Keratinocyte (primary cell): Measurements from ENCODE around the gene EPAS1. TPM values are rescaled to one million over a fixed set of nuclear protein-coding genes. Genes with fewer than 3 reads are reported as not detected.

Experiments used
- DNase-seq: peaks from one replicate; pipeline ENCODE4 v3.0.0-alpha.2; 2011; ENCODE audit warnings: low read depth, missing footprints, low spot score
- FAIRE-seq: peaks from 2 replicates; lab custom pipeline; 2011; peaks lifted over from hg19 to GRCh38; lab: Jason Lieb, UNC
- H2AFZ ChIP-seq: 2 replicates; pipeline ENCODE4 v1.6.0; 2012; ENCODE audit warnings: low read length, control low read depth, inconsistent platforms; ENCODE audit not compliant: control insufficient read depth
- H3K27ac ChIP-seq: 2 replicates; pipeline ENCODE4 v1.5.1; 2011; ENCODE audit warnings: low read length; ENCODE audit not compliant: control insufficient read depth, insufficient read depth
- H3K27me3 ChIP-seq: 3 replicates; pipeline ENCODE4 v1.6.0; 2011; ENCODE audit warnings: low read length; ENCODE audit not compliant: control insufficient read depth, insufficient read depth; ENCODE audit errors: extremely low read depth
- H3K36me3 ChIP-seq, 2 experiments: 2 replicates in 1 of 2; 3 replicates in 1 of 2; pipeline ENCODE4 v1.5.1; 2011; ENCODE audit warnings: low read length in 2 of 2, mild to moderate bottlenecking in 1 of 2; ENCODE audit not compliant: control insufficient read depth in 2 of 2, insufficient read depth in 2 of 2; ENCODE audit errors: extremely low read depth in 1 of 2
- H3K4me1 ChIP-seq: 3 replicates; pipeline ENCODE4 v1.5.1; 2011; ENCODE audit warnings: low read length; ENCODE audit not compliant: control insufficient read depth, insufficient read depth; ENCODE audit errors: extremely low read depth
- H3K4me2 ChIP-seq: 3 replicates; pipeline ENCODE4 v1.6.0; 2011; ENCODE audit warnings: low read depth, low read length; ENCODE audit not compliant: control insufficient read depth, insufficient read depth; ENCODE audit errors: extremely low read depth
- H3K4me3 ChIP-seq, 3 experiments: fragments of 200-600 bp in 1 of 3; sonication (generic) in 1 of 3; 2 replicates in 2 of 3; 3 replicates in 1 of 3; pipeline ENCODE4 v1.5.1; 2011 to 2016; ENCODE audit warnings: low read length in 3 of 3, mild to moderate bottlenecking in 3 of 3, control low read depth in 2 of 3, inconsistent platforms in 1 of 3, low read depth in 1 of 3, mixed read lengths in 1 of 3, mixed run types in 1 of 3, moderate library complexity in 1 of 3; ENCODE audit not compliant: control insufficient read depth in 2 of 3, insufficient read depth in 2 of 3; ENCODE audit errors: extremely low read depth in 1 of 3
- H3K79me2 ChIP-seq: 2 replicates; pipeline ENCODE4 v1.6.0; 2012; ENCODE audit warnings: low read length; ENCODE audit not compliant: control insufficient read depth, insufficient read depth
- H3K9ac ChIP-seq: 3 replicates; pipeline ENCODE4 v1.6.0; 2011; ENCODE audit warnings: low read length; ENCODE audit not compliant: control insufficient read depth, insufficient read depth; ENCODE audit errors: extremely low read depth
- H3K9me1 ChIP-seq: 3 replicates; pipeline ENCODE4 v1.6.0; 2011; ENCODE audit warnings: low read length; ENCODE audit not compliant: control insufficient read depth, insufficient read depth; ENCODE audit errors: extremely low read depth
- H3K9me3 ChIP-seq: 2 replicates; pipeline ENCODE4 v1.5.1; 2012; ENCODE audit warnings: low read depth, low read length; ENCODE audit not compliant: control insufficient read depth
- H4K20me1 ChIP-seq: 3 replicates; pipeline ENCODE4 v1.6.0; 2011; ENCODE audit warnings: low read length; ENCODE audit not compliant: control insufficient read depth, insufficient read depth; ENCODE audit errors: extremely low read depth
- EZH2 ChIP-seq: IDR thresholded peaks from one replicate; pipeline ENCODE4 v1.6.1; 2012; ENCODE audit warnings: inconsistent platforms, mild to moderate bottlenecking, low read length, moderate library complexity
- dilution Hi-C: fragments of 300-500 bp; cut with MboI; formaldehyde crosslinking; loops from one replicate; pipeline ENCODE4 v1.7.0; 2020; ENCODE audit warnings: low sequenced_read_pairs; ENCODE audit not compliant: extremely low pct_ligation_motif_present
- polyA plus RNA-seq, 5 experiments: library from polyadenylated mRNA; depleted of rRNA in 3 of 5; stranded (reverse) in 3 of 5; stranded (forward) in 1 of 5; unstranded in 1 of 5; fragments of >200 nt; gene quantifications; 1 replicate in 1 of 5; 2 replicates in 3 of 5; 3 replicates in 1 of 5; pipeline versions ENCODE4 v1.2.1 to v1.2.3, GENCODE V29; 2011 to 2012; ENCODE audit warnings: missing spikeins in 2 of 5, low read depth in 1 of 5, low replicate concordance in 1 of 5
- TF ChIP-seq, protein P1 (sequence below), 3 experiments: IDR thresholded peaks in 1 of 3; conservative IDR thresholded peaks in 1 of 3; optimal IDR thresholded peaks in 1 of 3; 2 replicates in 2 of 3; 3 replicates in 1 of 3; pipeline versions ENCODE3 to v1.5.1; 2011; ENCODE audit warnings: low read length in 3 of 3, mild to moderate bottlenecking in 3 of 3, moderate library complexity in 2 of 3, control low read depth in 1 of 3, inconsistent platforms in 1 of 3; ENCODE audit not compliant: insufficient read depth in 2 of 3; ENCODE audit errors: extremely low read depth in 1 of 3

EPAS1 gene
- polyA plus RNA-seq, 1 donor (not counting 4 experiments of a cell fraction or from before 2014, with no cell fraction given), result 96.7 TPM

DNA sequence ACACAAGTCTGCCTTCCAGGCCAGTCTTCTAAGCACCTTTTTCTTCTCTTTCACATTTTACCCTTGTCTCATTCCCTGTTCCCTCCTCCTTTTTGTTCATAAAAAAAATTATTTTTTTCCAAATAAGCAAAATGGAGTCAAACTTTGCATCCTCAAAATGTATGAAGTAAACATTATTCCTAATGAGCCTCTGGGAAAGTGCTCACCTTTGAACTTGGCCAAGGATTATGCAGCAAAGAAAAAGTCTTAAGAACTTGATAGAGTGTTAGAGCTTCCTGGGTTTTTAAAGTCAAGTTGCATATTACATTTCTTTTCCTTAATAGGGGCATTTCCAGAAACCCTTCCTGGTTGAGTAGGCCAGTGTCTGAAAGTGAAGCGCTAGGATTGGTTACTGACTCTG lies 31.6 kb downstream of the EPAS1 start:
- DNase-seq (no peak), FAIRE-seq (no peak)
- peaks cover 52% of the 10 kb centered on the region for H3K79me2 ChIP-seq
- no peak overlapping the region for H3K4me3 ChIP-seq
- no peak overlapping the region for H2AFZ ChIP-seq
- no peaks in the 10 kb centered on the region for H3K9me1 ChIP-seq
- H3K9ac ChIP-seq, result no peak overlapping the region
- peak overlapping the region; percentile 92 for H3K27ac ChIP-seq
- no peak overlapping the region for H3K4me2 ChIP-seq
- TF ChIP-seq EZH2, result no peak
- TF ChIP-seq, protein P1, sequence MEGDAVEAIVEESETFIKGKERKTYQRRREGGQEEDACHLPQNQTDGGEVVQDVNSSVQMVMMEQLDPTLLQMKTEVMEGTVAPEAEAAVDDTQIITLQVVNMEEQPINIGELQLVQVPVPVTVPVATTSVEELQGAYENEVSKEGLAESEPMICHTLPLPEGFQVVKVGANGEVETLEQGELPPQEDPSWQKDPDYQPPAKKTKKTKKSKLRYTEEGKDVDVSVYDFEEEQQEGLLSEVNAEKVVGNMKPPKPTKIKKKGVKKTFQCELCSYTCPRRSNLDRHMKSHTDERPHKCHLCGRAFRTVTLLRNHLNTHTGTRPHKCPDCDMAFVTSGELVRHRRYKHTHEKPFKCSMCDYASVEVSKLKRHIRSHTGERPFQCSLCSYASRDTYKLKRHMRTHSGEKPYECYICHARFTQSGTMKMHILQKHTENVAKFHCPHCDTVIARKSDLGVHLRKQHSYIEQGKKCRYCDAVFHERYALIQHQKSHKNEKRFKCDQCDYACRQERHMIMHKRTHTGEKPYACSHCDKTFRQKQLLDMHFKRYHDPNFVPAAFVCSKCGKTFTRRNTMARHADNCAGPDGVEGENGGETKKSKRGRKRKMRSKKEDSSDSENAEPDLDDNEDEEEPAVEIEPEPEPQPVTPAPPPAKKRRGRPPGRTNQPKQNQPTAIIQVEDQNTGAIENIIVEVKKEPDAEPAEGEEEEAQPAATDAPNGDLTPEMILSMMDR (optimal IDR thresholded peaks at IDR 0.05 in 1 of 3, IDR thresholded peaks at IDR 0.05 in 1 of 3, conservative IDR thresholded peaks at IDR 0.05 in 1 of 3; ENCODE audit: extremely low read depth in 1 of 3, insufficient read depth in 2 of 3, low read length in 3 of 3), result no peak
- H3K27me3 ChIP-seq, result no peaks in the 10 kb centered on the region
- H3K36me3 ChIP-seq, result peaks cover 0 to 5% of the 10 kb centered on the region in 2 experiments
- no peaks in the 10 kb centered on the region for H4K20me1 ChIP-seq
- no peaks in the 10 kb centered on the region for H3K9me3 ChIP-seq
- dilution Hi-C loops, result no loop called here
- peaks cover 99% of the 10 kb centered on the region for H3K4me1 ChIP-seq

DNA sequence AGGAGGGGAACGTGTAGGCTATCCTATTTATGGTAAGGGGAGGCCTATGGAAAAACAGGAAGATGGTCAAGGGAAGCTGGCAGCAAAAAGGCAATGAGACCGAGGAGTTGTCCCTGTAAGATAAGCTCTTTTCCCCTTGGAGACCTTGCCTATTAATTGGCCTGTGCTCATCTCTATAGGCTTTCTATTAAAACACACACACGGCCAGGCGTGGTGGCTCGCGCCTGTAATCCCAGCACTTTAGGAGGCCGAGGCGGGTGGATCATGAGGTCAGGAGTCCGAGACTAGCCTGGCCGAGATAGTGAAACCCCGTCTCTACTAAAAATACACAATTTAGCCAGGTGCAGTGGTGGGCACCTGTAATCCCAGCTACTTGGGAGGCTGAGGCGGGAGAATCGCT lies 32.1 kb downstream of the EPAS1 start:
- Histone ChIP-seq H4K20me1 (no peaks in the 10 kb centered on the region), H3K4me1 (peaks cover 99% of the 10 kb centered on the region), H3K9me3 (no peaks in the 10 kb centered on the region), H3K4me3 (no peak overlapping the region), H3K4me2 (no peak overlapping the region), H3K27ac (peak overlapping the region; percentile 92), H3K79me2 (peaks cover 55% of the 10 kb centered on the region), H3K27me3 (no peaks in the 10 kb centered on the region), H3K9ac (peak overlapping the region; percentile 26), H2AFZ (no peak overlapping the region), H3K36me3 (peaks cover 0 to 5% of the 10 kb centered on the region in 2 experiments), H3K9me1 (no peaks in the 10 kb centered on the region)
- TF ChIP-seq EZH2, result no peak
- TF ChIP-seq, protein P1 (optimal IDR thresholded peaks at IDR 0.05 in 1 of 3, IDR thresholded peaks at IDR 0.05 in 1 of 3, conservative IDR thresholded peaks at IDR 0.05 in 1 of 3; ENCODE audit: extremely low read depth in 1 of 3, insufficient read depth in 2 of 3, low read length in 3 of 3), result no peak
- no peak for FAIRE-seq
- dilution Hi-C loops, result no loop called here
- DNase-seq, result no peak
